HK-2 (cell line): ENCODE measurements around the gene CYP26C1.

Experiments used
- DNase-seq: peaks from one replicate; pipeline ENCODE4 v3.0.0-alpha.2; 2018; ENCODE audit not compliant: unreplicated experiment

Gene CYP26C1, protein sequence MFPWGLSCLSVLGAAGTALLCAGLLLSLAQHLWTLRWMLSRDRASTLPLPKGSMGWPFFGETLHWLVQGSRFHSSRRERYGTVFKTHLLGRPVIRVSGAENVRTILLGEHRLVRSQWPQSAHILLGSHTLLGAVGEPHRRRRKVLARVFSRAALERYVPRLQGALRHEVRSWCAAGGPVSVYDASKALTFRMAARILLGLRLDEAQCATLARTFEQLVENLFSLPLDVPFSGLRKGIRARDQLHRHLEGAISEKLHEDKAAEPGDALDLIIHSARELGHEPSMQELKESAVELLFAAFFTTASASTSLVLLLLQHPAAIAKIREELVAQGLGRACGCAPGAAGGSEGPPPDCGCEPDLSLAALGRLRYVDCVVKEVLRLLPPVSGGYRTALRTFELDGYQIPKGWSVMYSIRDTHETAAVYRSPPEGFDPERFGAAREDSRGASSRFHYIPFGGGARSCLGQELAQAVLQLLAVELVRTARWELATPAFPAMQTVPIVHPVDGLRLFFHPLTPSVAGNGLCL

DNA sequence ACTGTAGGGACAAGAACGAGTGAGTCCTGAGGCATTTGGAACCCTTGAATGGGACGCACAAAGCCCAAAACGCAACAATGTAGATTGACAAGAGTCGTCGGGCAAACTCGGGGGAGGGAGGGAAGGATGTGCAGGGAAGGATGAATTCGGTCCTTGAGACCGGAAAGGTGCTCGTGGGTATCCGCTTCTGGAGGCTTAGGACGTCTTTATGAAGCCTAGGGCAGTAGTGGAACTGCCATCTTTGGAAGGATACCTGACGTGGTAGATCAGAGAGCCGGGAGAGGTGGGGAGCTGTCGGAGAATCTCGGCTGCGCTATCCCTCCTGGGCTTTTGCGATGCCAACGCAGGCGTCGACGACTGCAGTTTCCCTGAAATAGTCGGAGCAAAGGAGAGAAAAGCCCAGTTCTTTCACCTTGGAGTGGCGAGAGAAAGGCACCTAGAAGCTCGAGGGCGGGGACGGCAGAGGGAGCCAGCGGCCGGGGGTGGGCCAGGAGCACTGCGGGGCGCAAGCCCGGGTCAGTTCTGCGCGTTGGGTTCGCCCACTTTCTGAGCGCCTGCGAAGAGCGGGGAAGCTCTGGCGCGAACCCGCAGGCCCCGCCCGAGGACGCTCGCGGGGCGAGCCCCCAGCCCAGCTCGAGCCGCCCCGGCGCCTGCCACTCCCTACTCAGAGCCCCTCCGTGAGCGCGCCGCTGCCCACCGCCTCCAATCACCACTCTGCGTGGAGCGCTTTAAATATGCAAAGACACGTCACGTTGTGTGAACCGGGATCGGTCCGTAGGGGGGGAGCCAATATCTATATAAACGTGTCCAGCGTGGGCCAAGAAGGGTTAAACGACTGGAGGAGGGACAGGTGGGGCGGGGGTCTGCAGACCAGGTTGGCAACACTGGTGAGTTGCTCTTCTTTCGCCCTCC, at the start of gene CYP26C1:
Gene CYP26C1 (plus strand): TSS at position 824 of the 912 bp plus-strand sequence. CDS start 466 bp downstream, outside the sequence.
- no peak for DNase-seq

GRCh38 chr10:93015722-93016121, 44.9 kb upstream of the CYP26C1 start:
- no peak for DNase-seq

DNA sequence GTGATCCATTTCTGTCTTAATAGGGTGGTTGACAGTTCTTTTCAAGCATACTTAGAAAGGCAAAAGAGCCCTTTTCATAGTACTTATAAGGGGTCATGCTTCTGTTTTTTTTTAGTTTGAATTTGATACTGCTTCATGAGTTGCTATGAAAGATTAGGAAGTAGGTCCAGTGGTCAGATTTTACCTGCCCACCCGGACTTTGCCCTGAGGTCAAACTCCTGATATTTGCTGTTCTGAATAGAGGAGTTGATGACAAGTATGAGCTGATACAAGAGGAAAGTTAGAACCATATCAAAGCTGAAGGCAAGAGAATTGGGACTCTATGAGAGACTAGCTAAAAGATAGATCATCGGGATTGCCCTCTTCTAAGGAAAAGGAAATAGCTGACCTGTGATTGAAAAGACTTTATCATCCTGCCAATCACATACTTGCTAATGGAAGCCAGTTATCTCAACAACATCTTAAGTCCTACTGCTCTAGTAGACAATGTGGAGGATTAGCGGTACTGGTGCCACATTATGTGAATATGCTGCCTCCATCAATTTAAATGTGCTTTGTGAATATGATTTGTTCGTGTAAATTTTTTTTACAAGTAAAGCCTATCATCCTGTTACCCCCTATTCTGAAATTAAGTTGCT, 37.5 kb upstream of the CYP26C1 start:
- DNase-seq, result no peak

- no peak for DNase-seq
Observed at GRCh38 chr10:93026072-93026471, 34.5 kb upstream of the CYP26C1 start.

DNA sequence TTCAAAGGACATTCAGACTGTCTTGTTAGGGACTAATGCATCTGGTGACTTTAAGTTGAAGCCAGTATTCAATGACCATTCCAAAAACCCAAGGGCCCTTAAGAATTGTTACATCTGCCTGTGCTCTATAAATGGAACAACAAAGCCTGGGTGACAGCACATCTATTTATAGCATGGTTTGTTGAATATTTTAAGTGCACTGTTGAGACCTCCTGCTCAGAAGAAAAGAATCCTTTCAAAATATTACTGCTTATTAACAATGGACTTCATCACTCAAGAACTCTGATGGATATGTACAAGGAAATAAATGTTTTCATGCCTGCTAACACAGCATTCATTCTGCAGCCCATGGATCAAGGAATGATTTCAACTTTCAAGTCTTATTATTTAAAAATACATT, 33.1 kb upstream of the CYP26C1 start:
- DNase-seq, result no peak

- DNase-seq, result no peak
Observed at GRCh38 chr10:93028883-93029282, 31.7 kb upstream of the CYP26C1 start.

- DNase-seq, result no peak
Observed at GRCh38 chr10:93030409-93030808, 30.2 kb upstream of the CYP26C1 start.

- no peak for DNase-seq
Observed at GRCh38 chr10:93032105-93032808, 28.3 kb upstream of the CYP26C1 start.

- no peak for DNase-seq
Observed at GRCh38 chr10:93032809-93033137, 27.8 kb upstream of the CYP26C1 start.

GRCh38 chr10:93034426-93034825, 26.2 kb upstream of the CYP26C1 start:
- DNase-seq, result no peak

GRCh38 chr10:93039110-93039509, 21.5 kb upstream of the CYP26C1 start:
- DNase-seq, result no peak

DNA sequence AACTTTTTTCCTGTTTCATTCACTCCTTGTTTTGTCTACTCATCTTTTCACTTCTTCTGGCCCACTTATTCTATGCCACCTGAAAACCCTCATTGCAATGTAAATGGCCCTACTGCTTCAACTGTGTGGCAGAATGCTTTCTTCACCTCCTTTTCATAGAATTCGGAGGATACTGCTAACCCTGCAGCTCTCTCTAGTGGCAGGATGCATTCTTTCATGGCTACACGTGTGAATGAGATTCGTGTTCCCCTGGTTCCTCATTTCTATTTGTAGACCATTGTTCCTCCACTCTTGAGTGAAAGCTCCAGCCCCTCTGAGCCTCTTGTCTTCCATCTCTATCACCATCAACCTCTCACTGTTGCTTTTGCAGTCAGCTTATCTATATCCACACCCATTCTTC, 20.9 kb upstream of the CYP26C1 start:
- no peak for DNase-seq

GRCh38 chr10:93054486-93054885, 6.1 kb upstream of the CYP26C1 start:
- no peak for DNase-seq

DNA sequence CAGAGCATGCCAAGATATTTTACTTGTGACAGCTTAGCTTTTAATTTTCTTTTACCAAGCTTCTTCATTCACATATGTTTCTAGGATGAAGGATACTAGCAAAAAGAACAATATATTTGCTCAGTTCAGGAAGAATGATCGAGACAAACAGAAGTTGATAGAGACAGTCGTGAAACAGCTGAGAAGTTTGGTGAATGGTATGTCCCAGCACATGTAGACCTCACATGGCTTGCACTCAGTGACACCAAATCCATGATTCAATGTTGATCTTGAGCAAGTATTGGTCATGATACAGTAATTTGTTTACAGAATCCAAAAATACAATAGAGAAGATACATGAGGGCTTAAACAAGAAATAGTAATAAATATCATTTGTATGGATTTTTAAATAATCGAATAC, 2.5 kb upstream of the CYP26C1 start:
- no peak for DNase-seq

GRCh38 chr10:93060887-93061593, 442 bp downstream of the CYP26C1 start:
- no peak for DNase-seq

- no peak for DNase-seq
Observed at GRCh38 chr10:93061594-93062513, 1.3 kb downstream of the CYP26C1 start.

- peak; percentile 87 for DNase-seq
Observed at GRCh38 chr10:93062514-93063143, 2.0 kb downstream of the CYP26C1 start.

DNA sequence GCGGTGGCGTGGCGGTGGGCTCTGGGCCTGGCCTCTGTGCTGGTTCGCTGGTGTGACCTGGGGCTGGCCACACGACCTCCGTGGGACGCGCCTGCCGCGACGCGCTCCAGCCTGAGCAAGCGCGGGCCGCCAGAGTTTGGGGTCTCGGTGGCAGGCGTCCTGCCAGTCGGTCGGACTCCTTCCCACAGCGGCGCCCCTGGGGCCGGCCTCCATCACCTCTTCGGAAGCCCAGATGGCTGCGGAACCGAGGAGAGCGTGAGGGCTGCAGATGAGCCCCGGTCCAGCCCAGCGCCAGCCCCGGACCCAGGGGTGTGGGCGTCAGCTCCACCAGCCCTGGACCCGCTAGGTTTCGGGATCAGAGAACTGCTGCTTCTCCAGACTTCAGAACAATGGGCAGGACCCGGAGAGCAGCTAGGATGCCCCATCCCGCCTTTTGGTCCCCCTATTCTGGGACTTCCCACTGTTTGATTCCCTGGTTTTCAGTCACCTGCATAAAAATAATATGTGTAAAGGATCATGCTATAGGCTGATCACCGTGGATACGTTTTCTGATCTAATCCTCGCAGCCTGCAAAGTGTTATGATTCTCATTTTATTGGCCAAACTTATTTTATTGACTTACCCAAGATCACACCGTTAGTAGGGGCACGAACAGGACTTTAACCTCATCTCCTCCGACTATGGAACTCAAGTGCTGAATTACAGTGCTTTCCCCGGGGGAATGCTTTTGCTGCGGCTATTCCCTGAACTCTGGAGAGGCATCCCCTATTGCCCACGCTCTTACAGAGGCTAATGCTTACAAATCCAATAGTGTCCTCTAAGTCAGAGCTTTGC, 2.8 kb downstream of the CYP26C1 start:
- DNase-seq, result no peak
